T-helper 17 cell (primary cell): Measurements from ENCODE around the gene PGBD5. TPM values are rescaled to one million over a fixed set of nuclear protein-coding genes. Genes with fewer than 3 reads are reported as not detected.

Source experiments
- ATAC-seq: fragments of 150-1000 bp; cut with Tn5 transposase; 2 replicates; pipeline ENCODE4 v1.10.0; 2021; ENCODE audit warnings: mild to moderate bottlenecking, moderate library complexity
- DNase-seq, 3 donors: peaks; one replicate each; pipeline versions ENCODE4 v3.0.0 to v3.0.0-alpha.2; 2020 to 2021
- H3K9me3 ChIP-seq: one replicate; pipeline ENCODE4 v1.7.0; 2013; ENCODE audit warnings: low read length, mild to moderate bottlenecking; ENCODE audit not compliant: control insufficient read depth, poor library complexity, severe bottlenecking
- H3K27ac Mint-ChIP-seq: one replicate; pipeline ENCODE4 v1.8.0; 2022; ENCODE audit warnings: mild to moderate bottlenecking, moderate library complexity, mixed read lengths
- H3K27me3 Mint-ChIP-seq: one replicate; pipeline ENCODE4 v1.8.0; 2022; ENCODE audit warnings: mixed read lengths
- H3K36me3 Mint-ChIP-seq: one replicate; pipeline ENCODE4 v1.8.0; 2022; ENCODE audit warnings: low read depth, mixed read lengths
- H3K4me1 Mint-ChIP-seq: one replicate; pipeline ENCODE4 v1.8.0; 2022; ENCODE audit warnings: mild to moderate bottlenecking, mixed read lengths
- H3K4me3 Mint-ChIP-seq: one replicate; pipeline ENCODE4 v1.8.0; 2022; ENCODE audit warnings: mild to moderate bottlenecking, moderate library complexity, mixed read lengths
- total RNA-seq, 4 donors: library from RNA in 2 of 4; stranded (reverse) in 2 of 4; gene quantifications; one replicate each; pipeline ENCODE4 v1.2.3 and lab custom pipeline; 2022 to 2026

PGBD5 gene
- total RNA-seq, 2 donors from 2014 or later: not detected

DNA sequence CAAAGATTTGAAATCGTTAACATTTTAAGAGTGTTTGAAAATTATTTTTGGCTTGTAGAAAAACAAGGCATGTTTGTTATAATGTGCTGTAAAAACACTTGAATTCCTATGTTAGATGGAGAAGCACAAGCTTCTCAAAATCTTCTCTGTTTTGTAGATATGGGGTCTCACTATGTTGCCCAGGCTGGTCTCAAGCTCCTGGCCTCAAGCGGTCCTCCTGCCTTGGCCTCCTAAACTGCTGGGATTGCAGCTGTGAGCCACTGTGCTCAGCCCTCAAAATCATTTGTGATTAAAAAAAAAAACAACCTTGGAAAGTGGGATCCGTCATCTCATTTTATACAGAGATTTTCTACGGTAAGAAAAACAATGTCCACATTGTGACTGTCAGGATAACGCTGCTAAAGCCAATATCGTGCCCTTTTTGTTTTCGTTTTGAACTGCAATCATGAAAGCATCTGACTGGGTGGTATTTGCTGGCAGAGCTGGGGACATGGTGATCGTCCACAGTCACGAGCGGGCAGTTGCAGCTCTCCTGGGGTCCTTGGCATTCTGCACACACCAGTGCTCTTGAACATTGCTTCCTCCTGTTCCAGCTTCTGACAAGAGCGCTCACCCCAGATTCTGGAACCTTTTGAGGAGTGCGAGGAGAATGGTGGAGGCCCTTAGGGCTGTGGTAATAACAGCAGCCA lies 112.5 kb downstream of the PGBD5 start:
- no peak for DNase-seq
- H3K4me3 Mint-ChIP-seq: no peak overlapping the region
- H3K27me3 Mint-ChIP-seq: peaks cover 31% of the 10 kb centered on the region

DNA sequence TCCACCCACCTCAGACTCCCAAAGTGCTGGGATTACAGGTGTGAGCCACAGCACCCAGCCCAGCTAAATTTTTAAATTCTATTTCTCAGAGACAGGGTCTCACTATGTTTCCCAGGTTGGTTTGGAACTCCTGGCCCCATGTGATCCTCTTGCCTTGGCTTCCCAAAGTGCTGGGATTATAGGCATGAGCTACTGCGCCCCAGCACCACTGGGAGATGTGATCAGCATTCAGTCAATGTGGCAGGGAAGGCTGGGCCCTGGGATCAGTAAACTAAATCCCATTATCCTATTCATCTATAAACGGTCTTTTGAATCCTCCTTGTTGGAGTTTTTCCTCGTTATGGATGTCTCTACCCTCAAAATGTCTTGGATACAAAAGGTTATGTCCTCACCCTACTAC lies 113.5 kb downstream of the PGBD5 start:
- Mint-ChIP-seq H3K36me3 (no peaks in the 10 kb centered on the region), H3K4me1 (peaks cover 4% of the 10 kb centered on the region), H3K27me3 (peaks cover 26% of the 10 kb centered on the region), H3K27ac (no peak overlapping the region), H3K4me3 (no peak overlapping the region)
- no peak for ATAC-seq
- no peaks in the 10 kb centered on the region for H3K9me3 ChIP-seq
- DNase-seq: no peak

More for the DNA sequence above, 112.5 kb downstream of the PGBD5 start:
- no peak for ATAC-seq
- H3K9me3 ChIP-seq: no peaks in the 10 kb centered on the region
- H3K27ac Mint-ChIP-seq: no peak overlapping the region
- H3K36me3 Mint-ChIP-seq: no peaks in the 10 kb centered on the region
- H3K4me1 Mint-ChIP-seq: peaks cover 4% of the 10 kb centered on the region

DNA sequence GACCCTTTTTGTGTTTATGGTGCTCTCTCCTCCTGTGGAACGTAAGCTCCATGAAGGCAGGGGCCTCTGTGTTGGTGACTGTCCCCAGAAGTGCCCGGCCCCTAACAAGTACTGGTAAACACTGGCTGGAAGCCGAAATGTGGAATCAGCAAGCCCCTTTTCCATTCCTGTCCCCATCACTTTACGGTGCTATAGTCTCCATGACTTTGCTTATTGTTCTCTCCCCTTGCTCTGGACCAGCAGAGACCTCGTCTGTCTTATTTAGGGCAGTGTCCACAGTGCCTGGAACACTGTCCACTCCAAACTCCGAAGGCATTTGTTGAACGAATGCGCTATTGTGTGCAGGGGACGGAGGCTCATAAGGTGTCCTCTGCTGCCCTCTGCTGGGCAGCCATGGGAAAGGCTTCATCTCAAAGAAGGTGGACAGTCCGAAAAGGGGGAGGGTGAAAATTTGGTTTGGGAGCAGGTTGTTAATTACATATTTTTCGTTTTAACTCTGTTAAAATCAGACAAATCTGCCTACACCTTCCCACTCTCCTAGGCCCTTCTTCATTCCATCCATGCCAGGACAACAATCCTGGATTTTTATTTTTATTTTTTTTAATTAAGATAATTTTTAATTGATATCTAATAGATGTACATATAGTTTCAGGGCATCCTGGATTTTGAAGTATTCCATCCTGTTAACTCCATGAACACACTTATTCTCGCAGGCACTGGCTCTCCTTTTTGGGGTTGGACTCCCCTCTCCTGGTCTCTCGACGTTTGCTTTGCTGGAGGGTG lies 115.6 kb downstream of the PGBD5 start:
- no peaks in the 10 kb centered on the region for H3K36me3 Mint-ChIP-seq
- H3K4me1 Mint-ChIP-seq: peaks cover 8% of the 10 kb centered on the region
- no peak overlapping the region for H3K27ac Mint-ChIP-seq
- H3K4me3 Mint-ChIP-seq: no peak overlapping the region
- peak; percentile 82 for ATAC-seq
- DNase-seq: peak; percentile 38 to 56 (median 50)
- H3K9me3 ChIP-seq: no peaks in the 10 kb centered on the region
- H3K27me3 Mint-ChIP-seq: peaks cover 26% of the 10 kb centered on the region

DNA sequence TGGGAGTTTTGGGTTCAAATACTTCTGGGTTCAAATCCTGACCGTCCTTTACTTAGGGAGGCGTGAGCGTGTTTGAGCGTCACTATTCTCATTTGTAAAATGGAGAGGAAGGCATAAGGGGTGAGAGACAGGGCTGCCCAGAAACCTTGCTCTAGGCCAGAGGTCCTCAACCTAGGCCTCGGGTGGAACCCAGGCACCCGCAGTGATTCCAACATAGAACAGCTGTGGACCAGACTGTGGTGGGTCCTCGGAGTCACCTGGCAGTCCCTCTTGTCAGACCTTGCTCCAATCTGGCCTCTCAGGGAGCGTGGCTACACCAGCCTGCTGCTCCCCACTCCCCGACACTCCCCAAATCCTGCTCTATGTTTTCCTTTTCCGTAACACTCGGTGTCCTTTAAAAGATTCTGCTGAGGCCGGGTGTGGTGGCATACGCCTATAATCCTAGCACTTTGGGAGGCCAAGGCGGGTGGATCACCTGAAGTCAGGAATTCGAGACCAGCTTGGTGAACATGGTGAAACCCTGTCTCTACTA lies 116.4 kb downstream of the PGBD5 start:
- H3K4me3 Mint-ChIP-seq: no peak overlapping the region
- peaks cover 26% of the 10 kb centered on the region for H3K27me3 Mint-ChIP-seq
- no peaks in the 10 kb centered on the region for H3K9me3 ChIP-seq
- ATAC-seq: no peak
- no peak for DNase-seq
- peaks cover 8% of the 10 kb centered on the region for H3K4me1 Mint-ChIP-seq
- no peaks in the 10 kb centered on the region for H3K36me3 Mint-ChIP-seq
- H3K27ac Mint-ChIP-seq: no peak overlapping the region

DNA sequence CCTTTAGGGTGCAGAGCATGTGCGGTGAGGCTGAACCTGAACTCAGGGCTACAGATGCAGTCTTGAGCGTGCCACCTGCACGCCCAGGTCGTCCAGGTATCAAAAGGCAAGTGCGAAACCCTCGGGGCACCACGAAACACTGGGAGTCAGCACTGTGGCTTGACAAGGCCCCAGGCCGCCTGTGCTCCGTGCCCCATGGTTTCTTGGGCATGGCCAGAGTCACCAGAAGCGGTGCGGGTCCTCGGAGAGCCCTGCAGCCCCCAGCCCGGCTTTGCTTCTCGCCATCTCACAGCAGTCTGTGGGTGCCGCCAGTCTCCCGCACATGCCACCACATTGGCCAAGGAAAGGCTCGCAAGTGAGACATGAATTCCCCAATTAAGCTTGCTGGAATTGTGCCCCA lies 117.3 kb downstream of the PGBD5 start:
- DNase-seq: no peak
- H3K36me3 Mint-ChIP-seq: no peaks in the 10 kb centered on the region
- H3K4me3 Mint-ChIP-seq: no peak overlapping the region
- no peaks in the 10 kb centered on the region for H3K9me3 ChIP-seq
- peaks cover 8% of the 10 kb centered on the region for H3K4me1 Mint-ChIP-seq
- H3K27me3 Mint-ChIP-seq: peaks cover 26% of the 10 kb centered on the region
- H3K27ac Mint-ChIP-seq: no peak overlapping the region
- no peak for ATAC-seq

DNA sequence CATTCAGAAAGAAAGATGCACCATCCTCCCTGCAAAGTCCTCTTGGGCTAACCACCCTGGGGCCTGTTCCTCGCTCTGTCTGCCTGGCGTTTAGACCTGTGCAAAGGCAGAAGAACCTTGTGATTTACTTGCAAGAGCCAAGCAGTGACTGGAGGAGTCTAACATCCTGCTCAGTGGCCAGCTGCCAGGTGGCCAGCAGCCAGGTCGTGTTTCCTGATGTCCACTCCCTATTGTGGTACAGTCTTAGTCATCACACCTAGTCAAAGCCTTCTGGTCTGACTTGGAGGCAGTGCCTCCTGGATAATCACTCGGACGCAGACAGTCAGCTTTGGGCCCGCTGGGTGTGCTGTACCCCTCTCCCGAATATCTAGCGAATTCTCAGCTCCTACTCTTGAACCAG lies 118.1 kb downstream of the PGBD5 start:
- H3K9me3 ChIP-seq: no peaks in the 10 kb centered on the region
- ATAC-seq (no peak), DNase-seq (no peak)
- H3K27me3 Mint-ChIP-seq: peaks cover 23% of the 10 kb centered on the region
- H3K36me3 Mint-ChIP-seq: no peaks in the 10 kb centered on the region
- H3K4me1 Mint-ChIP-seq: peaks cover 6% of the 10 kb centered on the region
- no peak overlapping the region for H3K4me3 Mint-ChIP-seq
- no peak overlapping the region for H3K27ac Mint-ChIP-seq

DNA sequence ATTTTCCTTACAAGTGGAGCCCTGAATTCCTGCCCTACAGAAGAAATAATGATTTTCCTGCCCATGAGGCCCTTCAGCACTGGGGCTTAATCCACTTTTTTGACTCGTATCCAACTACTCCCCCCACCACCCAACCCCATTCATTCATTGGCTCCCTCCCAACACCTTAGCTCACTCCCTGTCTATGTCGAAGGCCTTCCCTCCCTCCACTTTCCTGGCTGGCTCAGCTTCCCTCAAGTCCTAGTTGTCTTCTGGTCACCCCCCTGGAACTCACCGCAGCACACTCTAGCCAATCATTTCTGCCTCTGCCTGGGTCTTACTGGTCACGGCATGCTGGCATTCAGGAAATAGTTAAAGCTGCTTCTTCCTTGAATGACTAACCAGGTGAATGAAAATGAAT lies 118.9 kb downstream of the PGBD5 start:
- DNase-seq: no peak
- H3K36me3 Mint-ChIP-seq: no peaks in the 10 kb centered on the region

DNA sequence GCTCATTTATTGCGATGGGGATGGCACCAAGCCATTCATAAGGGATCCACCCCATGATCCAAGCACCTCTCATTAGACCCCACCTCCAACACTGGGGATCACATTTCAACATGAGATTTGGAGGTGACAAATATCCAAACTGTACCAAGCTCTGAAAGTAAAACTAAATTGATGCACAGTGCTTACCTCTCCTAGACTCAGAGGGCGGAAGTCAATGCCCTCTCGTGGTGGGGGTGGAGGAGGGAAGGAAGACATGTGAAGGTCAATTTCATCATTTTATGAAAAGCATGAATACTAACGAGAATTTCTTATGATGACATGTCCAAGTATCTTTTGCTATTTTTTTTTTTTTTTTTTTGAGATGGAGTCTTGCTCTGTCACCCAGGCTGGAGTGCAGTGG lies 120.0 kb downstream of the PGBD5 start:
- no peak for ATAC-seq
- Mint-ChIP-seq H3K27ac (no peak overlapping the region), H3K4me1 (peaks cover 6% of the 10 kb centered on the region), H3K4me3 (no peak overlapping the region), H3K27me3 (peaks cover 14% of the 10 kb centered on the region), H3K36me3 (no peaks in the 10 kb centered on the region)
- DNase-seq: no peak
- no peaks in the 10 kb centered on the region for H3K9me3 ChIP-seq

More for the DNA sequence above, 118.9 kb downstream of the PGBD5 start:
- H3K4me1 Mint-ChIP-seq: peaks cover 6% of the 10 kb centered on the region
- H3K9me3 ChIP-seq: no peaks in the 10 kb centered on the region
- ATAC-seq: no peak
- H3K4me3 Mint-ChIP-seq: no peak overlapping the region
- no peak overlapping the region for H3K27ac Mint-ChIP-seq
- peaks cover 19% of the 10 kb centered on the region for H3K27me3 Mint-ChIP-seq

DNA sequence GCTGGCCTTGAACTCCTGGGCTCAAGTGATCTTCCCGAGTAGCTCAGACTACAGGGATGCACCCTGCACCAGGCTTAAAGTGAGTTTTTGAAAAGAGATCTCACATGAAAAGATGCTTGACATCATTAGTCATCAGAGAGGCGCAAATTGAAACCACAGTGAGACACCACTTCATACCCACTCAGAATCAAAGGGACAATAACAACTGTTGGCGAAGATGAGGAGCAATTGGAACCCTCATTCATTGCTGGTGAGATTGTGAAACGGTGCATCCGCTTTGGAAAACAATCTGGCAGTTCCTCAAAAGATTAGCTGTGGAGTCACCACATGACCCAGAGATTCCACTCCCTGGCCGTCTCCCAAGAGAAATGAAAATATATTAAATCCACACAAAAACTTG lies 122.3 kb downstream of the PGBD5 start:
- H3K9me3 ChIP-seq: no peaks in the 10 kb centered on the region
- no peak for ATAC-seq
- no peak for DNase-seq
- Mint-ChIP-seq H3K27me3 (peaks cover 6% of the 10 kb centered on the region), H3K4me3 (no peak overlapping the region), H3K27ac (peak overlapping the region; percentile 45), H3K4me1 (peaks cover 3% of the 10 kb centered on the region), H3K36me3 (no peaks in the 10 kb centered on the region)

DNA sequence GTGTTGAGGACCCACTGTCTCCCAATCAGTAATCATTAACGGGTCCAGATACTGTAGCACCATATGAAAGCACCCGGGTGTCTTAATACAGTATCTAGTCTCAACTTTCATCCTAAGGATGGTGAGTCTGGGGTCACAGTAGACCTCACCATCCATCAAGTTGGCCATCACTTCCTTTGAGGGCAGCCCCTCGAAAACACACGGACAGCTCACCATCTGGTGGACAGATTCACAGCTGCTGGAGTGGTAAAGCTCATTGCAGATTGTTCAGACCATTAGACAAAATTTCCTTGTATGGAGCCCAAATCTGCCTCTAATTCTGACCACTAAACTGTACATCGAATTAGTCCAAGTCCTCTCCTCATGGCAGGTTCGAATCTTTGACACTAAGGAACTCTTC lies 123.1 kb downstream of the PGBD5 start:
- DNase-seq: no peak
- Mint-ChIP-seq H3K4me3 (no peak overlapping the region), H3K36me3 (no peaks in the 10 kb centered on the region), H3K27me3 (peaks cover 6% of the 10 kb centered on the region), H3K27ac (peak overlapping the region; percentile 45), H3K4me1 (peaks cover 3% of the 10 kb centered on the region)
- H3K9me3 ChIP-seq: no peaks in the 10 kb centered on the region
- no peak for ATAC-seq

DNA sequence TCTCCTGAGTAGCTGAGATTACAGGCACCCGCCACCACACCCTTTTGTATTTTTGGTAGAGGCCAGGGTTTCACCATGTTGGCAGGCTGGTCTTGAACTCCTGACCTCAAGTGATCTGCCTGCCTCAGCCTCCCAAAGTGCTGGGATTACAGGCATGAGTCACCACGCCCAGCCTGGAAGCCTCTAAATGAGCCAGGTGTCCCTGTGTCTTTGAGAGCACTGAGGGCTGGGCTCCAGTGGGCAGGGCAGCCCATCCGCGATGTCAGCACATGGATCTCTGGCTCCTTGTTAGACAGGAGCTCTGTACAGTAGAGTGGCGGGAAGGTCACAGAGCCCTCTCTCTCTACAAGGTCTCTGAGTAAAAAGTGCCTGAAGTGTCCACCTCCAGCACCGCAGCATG lies 124.3 kb downstream of the PGBD5 start:
- Mint-ChIP-seq H3K4me3 (no peak overlapping the region), H3K36me3 (no peaks in the 10 kb centered on the region), H3K27me3 (peaks cover 6% of the 10 kb centered on the region), H3K27ac (no peak overlapping the region), H3K4me1 (no peaks in the 10 kb centered on the region)
- no peak for ATAC-seq
- DNase-seq: no peak
- no peaks in the 10 kb centered on the region for H3K9me3 ChIP-seq

DNA sequence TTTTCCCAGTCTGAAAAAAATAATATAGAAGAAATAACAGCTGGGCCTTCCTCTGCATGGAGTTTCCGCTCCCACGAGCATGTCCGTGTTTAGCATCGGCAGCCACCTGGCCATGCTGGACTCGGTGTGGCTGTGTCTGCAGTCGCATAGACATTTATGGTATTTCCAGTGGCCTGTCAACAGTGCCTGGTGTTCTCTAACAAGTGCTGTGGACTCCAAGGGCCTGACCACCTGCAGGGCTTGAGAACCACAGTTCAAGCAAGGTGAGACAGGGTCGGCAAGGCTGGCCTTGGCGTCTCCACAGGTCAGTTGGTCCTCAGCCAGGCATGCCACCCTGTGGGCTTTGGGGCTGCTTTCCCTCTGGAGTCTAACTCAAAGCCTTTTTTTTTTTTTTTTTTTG lies 124.8 kb downstream of the PGBD5 start:
- no peaks in the 10 kb centered on the region for H3K9me3 ChIP-seq
- no peak overlapping the region for H3K4me3 Mint-ChIP-seq
- no peaks in the 10 kb centered on the region for H3K4me1 Mint-ChIP-seq
- no peaks in the 10 kb centered on the region for H3K36me3 Mint-ChIP-seq
- H3K27me3 Mint-ChIP-seq: peaks cover 6% of the 10 kb centered on the region
- DNase-seq (no peak), ATAC-seq (no peak)
- no peak overlapping the region for H3K27ac Mint-ChIP-seq

DNA sequence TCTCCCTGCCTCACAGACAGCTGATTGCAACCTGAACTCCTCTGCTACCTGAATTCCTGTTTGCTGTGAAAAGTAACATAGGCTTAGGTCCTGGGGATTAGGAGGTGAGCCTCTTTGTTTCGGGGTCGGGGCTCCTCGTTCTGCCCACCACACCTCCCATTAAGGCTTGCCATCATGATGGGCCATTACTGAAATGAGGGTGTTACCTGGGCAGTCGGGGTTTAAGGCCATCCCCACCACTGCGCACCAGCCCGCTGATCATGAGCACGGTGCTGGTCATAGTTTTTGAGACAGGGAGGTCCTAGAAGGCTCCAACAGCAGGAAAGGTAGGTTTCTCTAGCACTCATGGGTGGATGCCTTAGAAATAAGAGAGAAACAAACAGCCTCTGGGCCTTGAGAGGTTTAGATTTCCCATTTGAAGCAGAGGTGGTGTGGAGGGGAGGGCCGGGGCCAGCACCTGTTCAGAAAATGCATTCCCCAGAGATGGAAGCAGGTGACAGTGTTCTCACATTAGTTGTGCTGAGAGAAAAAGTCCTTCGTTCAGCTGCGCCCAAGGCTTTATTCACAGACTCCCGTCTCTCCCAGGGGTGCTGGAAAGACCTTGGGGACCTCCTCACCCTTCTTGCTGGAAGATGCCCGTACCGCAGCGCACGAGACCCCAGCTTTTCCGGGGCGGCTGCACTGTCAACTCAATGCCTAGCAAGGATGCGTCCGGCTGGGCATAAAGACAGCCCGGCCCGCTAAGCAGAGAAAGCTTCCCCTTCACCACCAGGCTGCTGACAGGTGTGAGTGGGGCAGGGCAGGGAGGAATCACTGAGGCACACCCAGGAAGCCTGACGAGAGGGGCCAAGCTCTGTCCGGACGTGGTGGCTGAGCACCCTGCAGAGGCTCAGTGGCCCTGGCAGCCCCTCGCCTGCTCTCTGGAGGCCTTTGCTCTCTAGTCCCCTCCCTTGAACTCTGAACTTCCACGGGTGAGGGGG lies 125.5 kb downstream of the PGBD5 start:
- H3K36me3 Mint-ChIP-seq: no peaks in the 10 kb centered on the region
- ATAC-seq: no peak
- DNase-seq: no peak
- no peaks in the 10 kb centered on the region for H3K9me3 ChIP-seq
- peaks cover 10% of the 10 kb centered on the region for H3K27me3 Mint-ChIP-seq
- H3K4me3 Mint-ChIP-seq: no peak overlapping the region
- no peaks in the 10 kb centered on the region for H3K4me1 Mint-ChIP-seq
- H3K27ac Mint-ChIP-seq: no peak overlapping the region
